ENCODE measurements around the gene NUP155. TPM values are rescaled to one million over a fixed set of nuclear protein-coding genes. Genes with fewer than 3 reads are reported as not detected.

Gene NUP155
- total RNA-seq, 2 donors from 2014 or later = 68.6 to 75.3 TPM

- Histone ChIP-seq H3K36me3 (ENCODE audit: control insufficient read depth, insufficient read depth, low read length) (peaks cover 91% of the 10 kb centered on the region), H3K27me3 (ENCODE audit: control insufficient read depth, insufficient read depth, low read length, poor library complexity, severe bottlenecking) (no peaks in the 10 kb centered on the region), H3K4me3 (ENCODE audit: low read length) (no peak overlapping the region), H3K4me1 (ENCODE audit: control insufficient read depth, insufficient read depth, low read length) (peaks cover 2% of the 10 kb centered on the region), H3K27ac (ENCODE audit: low read depth, low read length) (no peak overlapping the region), H3K9ac (ENCODE audit: extremely low read depth, low read length, poor library complexity, severe bottlenecking) (no peak overlapping the region), H3K9me3 (ENCODE audit: control insufficient read depth, low read length) (no peaks in the 10 kb centered on the region)
- Mint-ChIP-seq H3K36me3 (ENCODE audit: low read depth) (peaks cover 69% of the 10 kb centered on the region), H3K9me3 (no peaks in the 10 kb centered on the region), H3K27me3 (ENCODE audit: insufficient read depth) (no peaks in the 10 kb centered on the region), H3K27ac (no peak overlapping the region), H3K4me3 (no peak overlapping the region), H3K4me1 (peaks cover 1% of the 10 kb centered on the region)
- no peak for TF ChIP-seq CTCF (conservative IDR thresholded peaks at IDR 0.05)
- no peak for DNase-seq
- WGBS, 2 experiments (ENCODE audit: insufficient coverage in 1 of 2, insufficient read length in 1 of 2) = 98 to 100% methylated on average over 1 to 4 of the region's 4 CpGs
These were observed 54.9 kb downstream of the NUP155 start for GRCh38 chr5:37316027-37316426.

GRCh38 chr5:37310360-37310759, 60.5 kb downstream of the NUP155 start:
- H3K9me3 ChIP-seq (ENCODE audit: control insufficient read depth, low read length) = no peaks in the 10 kb centered on the region
- peaks cover 61% of the 10 kb centered on the region for H3K36me3 Mint-ChIP-seq (ENCODE audit: low read depth)
- peaks cover 3% of the 10 kb centered on the region for H3K4me1 Mint-ChIP-seq
- no peak overlapping the region for H3K27ac Mint-ChIP-seq
- H3K27me3 Mint-ChIP-seq (ENCODE audit: insufficient read depth) = no peaks in the 10 kb centered on the region
- TF ChIP-seq CTCF (conservative IDR thresholded peaks at IDR 0.05) = no peak
- H3K4me1 ChIP-seq (ENCODE audit: control insufficient read depth, insufficient read depth, low read length) = peaks cover 5% of the 10 kb centered on the region
- WGBS, 2 experiments (ENCODE audit: insufficient coverage in 1 of 2, insufficient read length in 1 of 2) = 87 to 100% methylated on average over 1 of the region's 1 CpG
- H3K27ac ChIP-seq (ENCODE audit: low read depth, low read length) = no peak overlapping the region
- H3K27me3 ChIP-seq (ENCODE audit: control insufficient read depth, insufficient read depth, low read length, poor library complexity, severe bottlenecking) = no peaks in the 10 kb centered on the region
- no peak overlapping the region for H3K4me3 Mint-ChIP-seq
- H3K9me3 Mint-ChIP-seq = no peaks in the 10 kb centered on the region
- peaks cover 88% of the 10 kb centered on the region for H3K36me3 ChIP-seq (ENCODE audit: control insufficient read depth, insufficient read depth, low read length)
- no peak overlapping the region for H3K4me3 ChIP-seq (ENCODE audit: low read length)
- DNase-seq = no peak
- no peak overlapping the region for H3K9ac ChIP-seq (ENCODE audit: extremely low read depth, low read length, poor library complexity, severe bottlenecking)

GRCh38 chr5:37308793-37309192, 62.1 kb downstream of the NUP155 start:
- peaks cover 87% of the 10 kb centered on the region for H3K36me3 ChIP-seq (ENCODE audit: control insufficient read depth, insufficient read depth, low read length)
- TF ChIP-seq CTCF (conservative IDR thresholded peaks at IDR 0.05) = no peak
- no peaks in the 10 kb centered on the region for H3K9me3 ChIP-seq (ENCODE audit: control insufficient read depth, low read length)
- WGBS, 2 experiments (ENCODE audit: insufficient coverage in 1 of 2, insufficient read length in 1 of 2) = 82 to 99% methylated on average over 2 to 4 of the region's 4 CpGs
- H3K4me1 ChIP-seq (ENCODE audit: control insufficient read depth, insufficient read depth, low read length) = peaks cover 5% of the 10 kb centered on the region
- H3K4me3 Mint-ChIP-seq = no peak overlapping the region
- DNase-seq = no peak
- H3K36me3 Mint-ChIP-seq (ENCODE audit: low read depth) = peaks cover 58% of the 10 kb centered on the region
- H3K4me1 Mint-ChIP-seq = peaks cover 3% of the 10 kb centered on the region
- no peak overlapping the region for H3K4me3 ChIP-seq (ENCODE audit: low read length)
- H3K9me3 Mint-ChIP-seq = no peaks in the 10 kb centered on the region
- H3K27me3 ChIP-seq (ENCODE audit: control insufficient read depth, insufficient read depth, low read length, poor library complexity, severe bottlenecking) = no peaks in the 10 kb centered on the region
- H3K9ac ChIP-seq (ENCODE audit: extremely low read depth, low read length, poor library complexity, severe bottlenecking) = no peak overlapping the region
- H3K27ac Mint-ChIP-seq = no peak overlapping the region
- no peak overlapping the region for H3K27ac ChIP-seq (ENCODE audit: low read depth, low read length)
- H3K27me3 Mint-ChIP-seq (ENCODE audit: insufficient read depth) = no peaks in the 10 kb centered on the region

Data from endodermal cell (in vitro differentiated cells).